Measurements from ENCODE around the gene THSD4.
"Not testable (repeated sequence)": the region's sequence is repeated elsewhere in the genome, so short reads cannot be mapped to it uniquely, and the experiment has no call there.

THSD4 gene

DNA sequence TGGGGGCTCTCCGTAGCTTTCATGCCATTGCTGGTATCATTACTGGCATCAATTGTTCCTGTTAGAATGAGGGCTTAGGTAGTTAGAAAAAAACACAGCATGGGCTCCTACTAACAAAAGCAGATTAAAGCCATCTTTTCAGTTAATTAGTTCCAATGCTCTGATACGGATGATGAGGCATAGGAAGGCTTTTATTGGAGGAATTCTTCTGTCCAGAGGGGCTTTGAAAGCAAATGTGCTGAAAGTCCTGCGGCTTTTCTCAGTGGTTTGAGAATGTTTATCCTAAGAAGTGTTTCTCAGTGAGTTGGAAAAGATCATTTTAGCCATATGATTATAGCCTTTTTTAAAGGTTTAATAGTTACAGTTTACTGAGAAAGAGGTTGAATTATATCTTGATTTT lies 198.5 kb downstream of the THSD4 start:
- no peak overlapping the region for H3K27ac ChIP-seq (replicated peaks)
- TF ChIP-seq SPI1 (IDR thresholded peaks at IDR 0.05; ENCODE audit: borderline replicate concordance, low read depth) (no peak), GABPA (IDR thresholded peaks at IDR 0.05; ENCODE audit: low read depth) (no peak), CTCF (IDR thresholded peaks at IDR 0.05; ENCODE audit: insufficient read depth, low read length) (no peak), POLR2AphosphoS5 (IDR thresholded peaks at IDR 0.05; ENCODE audit: low read depth) (no peak)
- TF ChIP-seq, protein P1, sequence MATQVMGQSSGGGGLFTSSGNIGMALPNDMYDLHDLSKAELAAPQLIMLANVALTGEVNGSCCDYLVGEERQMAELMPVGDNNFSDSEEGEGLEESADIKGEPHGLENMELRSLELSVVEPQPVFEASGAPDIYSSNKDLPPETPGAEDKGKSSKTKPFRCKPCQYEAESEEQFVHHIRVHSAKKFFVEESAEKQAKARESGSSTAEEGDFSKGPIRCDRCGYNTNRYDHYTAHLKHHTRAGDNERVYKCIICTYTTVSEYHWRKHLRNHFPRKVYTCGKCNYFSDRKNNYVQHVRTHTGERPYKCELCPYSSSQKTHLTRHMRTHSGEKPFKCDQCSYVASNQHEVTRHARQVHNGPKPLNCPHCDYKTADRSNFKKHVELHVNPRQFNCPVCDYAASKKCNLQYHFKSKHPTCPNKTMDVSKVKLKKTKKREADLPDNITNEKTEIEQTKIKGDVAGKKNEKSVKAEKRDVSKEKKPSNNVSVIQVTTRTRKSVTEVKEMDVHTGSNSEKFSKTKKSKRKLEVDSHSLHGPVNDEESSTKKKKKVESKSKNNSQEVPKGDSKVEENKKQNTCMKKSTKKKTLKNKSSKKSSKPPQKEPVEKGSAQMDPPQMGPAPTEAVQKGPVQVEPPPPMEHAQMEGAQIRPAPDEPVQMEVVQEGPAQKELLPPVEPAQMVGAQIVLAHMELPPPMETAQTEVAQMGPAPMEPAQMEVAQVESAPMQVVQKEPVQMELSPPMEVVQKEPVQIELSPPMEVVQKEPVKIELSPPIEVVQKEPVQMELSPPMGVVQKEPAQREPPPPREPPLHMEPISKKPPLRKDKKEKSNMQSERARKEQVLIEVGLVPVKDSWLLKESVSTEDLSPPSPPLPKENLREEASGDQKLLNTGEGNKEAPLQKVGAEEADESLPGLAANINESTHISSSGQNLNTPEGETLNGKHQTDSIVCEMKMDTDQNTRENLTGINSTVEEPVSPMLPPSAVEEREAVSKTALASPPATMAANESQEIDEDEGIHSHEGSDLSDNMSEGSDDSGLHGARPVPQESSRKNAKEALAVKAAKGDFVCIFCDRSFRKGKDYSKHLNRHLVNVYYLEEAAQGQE (IDR thresholded peaks at IDR 0.05; ENCODE audit: insufficient replicate concordance, low read depth), result no peak
- H3K4me3 ChIP-seq (replicated peaks; ENCODE audit: insufficient read depth, low read length), result no peak overlapping the region
- no peaks in the 10 kb centered on the region for H3K27me3 ChIP-seq (ENCODE audit: insufficient read depth, poor library complexity, severe bottlenecking)
- no peak for DNase-seq (ENCODE audit: low read depth in 1 of 2, low spot score in 1 of 2)

DNA sequence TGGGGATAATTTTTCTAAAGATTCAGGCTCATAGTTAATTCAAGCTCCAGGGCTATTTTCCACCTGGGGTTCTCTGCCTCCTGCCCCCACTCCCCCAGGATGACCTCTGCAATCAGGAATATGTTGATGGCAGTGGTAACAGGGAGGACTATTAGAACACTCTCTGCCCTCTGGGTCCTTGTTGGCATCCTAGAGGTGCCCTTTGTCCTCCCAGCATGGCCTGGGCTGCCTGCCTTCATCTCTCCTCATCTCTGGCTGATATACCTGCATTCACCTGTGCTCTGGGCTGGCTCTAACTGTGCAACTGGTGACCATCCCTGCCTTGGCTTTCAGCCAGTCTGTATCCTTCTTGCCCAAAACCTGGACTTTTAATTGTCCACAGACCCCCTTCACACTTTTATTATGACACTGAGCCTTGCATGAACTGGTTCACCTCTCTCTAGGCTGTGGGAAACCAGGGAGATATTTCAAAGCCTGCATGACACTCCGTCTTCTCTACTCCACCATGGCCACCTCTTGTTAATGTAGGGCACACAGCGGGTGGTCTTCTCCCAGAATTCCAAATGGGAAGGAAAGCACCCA lies 199.8 kb downstream of the THSD4 start:
- Histone ChIP-seq H3K27me3 (ENCODE audit: insufficient read depth, poor library complexity, severe bottlenecking) (no peaks in the 10 kb centered on the region), H3K27ac (replicated peaks) (no peak overlapping the region), H3K4me3 (replicated peaks; ENCODE audit: insufficient read depth, low read length) (no peak overlapping the region)
- no peak for DNase-seq (ENCODE audit: low read depth in 1 of 2, low spot score in 1 of 2)
- no peak for TF ChIP-seq POLR2AphosphoS5 (IDR thresholded peaks at IDR 0.05; ENCODE audit: low read depth)

- no peak overlapping the region for H3K27ac ChIP-seq (replicated peaks)
- no peaks in the 10 kb centered on the region for H3K27me3 ChIP-seq (ENCODE audit: insufficient read depth, poor library complexity, severe bottlenecking)
- no peak for TF ChIP-seq POLR2AphosphoS5 (IDR thresholded peaks at IDR 0.05; ENCODE audit: low read depth)
- no peak for TF ChIP-seq GABPA (IDR thresholded peaks at IDR 0.05; ENCODE audit: low read depth)
- no peak for TF ChIP-seq SPI1 (IDR thresholded peaks at IDR 0.05; ENCODE audit: borderline replicate concordance, low read depth)
- no peak for TF ChIP-seq CTCF (IDR thresholded peaks at IDR 0.05; ENCODE audit: insufficient read depth, low read length)
- TF ChIP-seq, protein P1 (IDR thresholded peaks at IDR 0.05; ENCODE audit: insufficient replicate concordance, low read depth), result no peak
- H3K4me3 ChIP-seq (replicated peaks; ENCODE audit: insufficient read depth, low read length), result no peak overlapping the region
- DNase-seq (ENCODE audit: low read depth in 1 of 2, low spot score in 1 of 2), result no peak
These were observed 201.6 kb downstream of the THSD4 start for GRCh38 chr15:71316911-71317310.

DNA sequence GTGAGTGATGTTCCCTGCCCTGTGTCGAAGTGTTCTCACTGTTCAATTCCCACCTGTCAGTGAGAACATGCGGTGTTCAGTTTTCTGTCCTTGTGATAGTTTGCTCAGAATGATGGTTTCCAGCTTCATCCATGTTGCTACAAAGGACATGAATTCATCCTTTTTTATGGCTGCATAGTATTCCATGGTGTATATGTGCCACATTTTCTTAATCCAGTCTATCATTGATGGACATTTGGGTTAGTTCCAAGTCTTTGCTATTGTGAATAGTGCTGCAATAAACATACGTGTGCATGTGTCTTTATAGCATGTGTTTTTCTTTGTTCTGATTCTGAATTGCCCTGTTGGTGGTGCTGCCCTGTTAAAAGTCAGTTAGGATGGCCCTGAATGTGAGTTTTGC lies 204.2 kb downstream of the THSD4 start:
- DNase-seq (ENCODE audit: low read depth in 1 of 2, low spot score in 1 of 2); H3K4me3 ChIP-seq (replicated peaks; ENCODE audit: insufficient read depth, low read length); H3K27me3 ChIP-seq (ENCODE audit: insufficient read depth, poor library complexity, severe bottlenecking); H3K27ac ChIP-seq (replicated peaks): not testable (repeated sequence)

- no peak for TF ChIP-seq SPI1 (IDR thresholded peaks at IDR 0.05; ENCODE audit: borderline replicate concordance, low read depth)
- TF ChIP-seq POLR2AphosphoS5 (IDR thresholded peaks at IDR 0.05; ENCODE audit: low read depth), result no peak
- TF ChIP-seq, protein P1 (IDR thresholded peaks at IDR 0.05; ENCODE audit: insufficient replicate concordance, low read depth), result no peak
- no peak for TF ChIP-seq GABPA (IDR thresholded peaks at IDR 0.05; ENCODE audit: low read depth)
- TF ChIP-seq CTCF (IDR thresholded peaks at IDR 0.05; ENCODE audit: insufficient read depth, low read length), result no peak
- no peaks in the 10 kb centered on the region for H3K27me3 ChIP-seq (ENCODE audit: insufficient read depth, poor library complexity, severe bottlenecking)
- no peak overlapping the region for H3K27ac ChIP-seq (replicated peaks)
- DNase-seq (ENCODE audit: low read depth in 1 of 2, low spot score in 1 of 2), result no peak
- no peak overlapping the region for H3K4me3 ChIP-seq (replicated peaks; ENCODE audit: insufficient read depth, low read length)
These were observed 204.7 kb downstream of the THSD4 start for GRCh38 chr15:71319935-71320334.

All from HL-60 (cell line).